HEK293 (cell line): ENCODE measurements around the gene KDM5C.
A peak's percentile ranks its signal among the peaks of the same experiment; 100 is the strongest.

Experiments used
- CTCF ChIA-PET: fragments of 350-600 bp; formaldehyde crosslinking; extraction: SDS; loops from one replicate; lab custom pipeline; 2021; ENCODE audit warnings: antibody characterized with exemption; lab: Yijun Ruan, JAX
- POLR2A ChIA-PET: fragments of 300-600 bp; formaldehyde crosslinking; extraction: SDS; loops from one replicate; lab custom pipeline; 2020; ENCODE audit warnings: antibody characterized with exemption, inconsistent platforms; lab: Yijun Ruan, JAX
- H3K27ac ChIP-seq: fragments of 200-500 bp; sonication (Bioruptor generic); 2 replicates; pipeline ENCODE4 v1.5.1; 2014; ENCODE audit warnings: low read depth, low read length, control low read depth, inconsistent platforms; ENCODE audit errors: extremely low read depth
- H3K36me3 ChIP-seq, 2 experiments: fragments of 200-500 bp in 1 of 2; sonication (Bioruptor generic) in 1 of 2; 1 replicate in 1 of 2; 2 replicates in 1 of 2; pipeline ENCODE4 v1.5.1; 2014 to 2017; ENCODE audit warnings: inconsistent platforms in 2 of 2, low read length in 2 of 2; ENCODE audit not compliant: control insufficient read depth in 2 of 2, insufficient read depth in 1 of 2
- H3K4me1 ChIP-seq: fragments of 200-500 bp; sonication (Bioruptor generic); 2 replicates; pipeline ENCODE4 v1.5.1; 2014; ENCODE audit warnings: mild to moderate bottlenecking, low read length, inconsistent platforms; ENCODE audit not compliant: control insufficient read depth, insufficient read depth
- H3K4me3 ChIP-seq: 2 replicates; pipeline ENCODE4 v1.5.1; 2011; ENCODE audit warnings: low read depth, mild to moderate bottlenecking, control low read depth, low read length, moderate library complexity
- H3K9me3 ChIP-seq: fragments of 200-500 bp; sonication (Bioruptor generic); 2 replicates; pipeline ENCODE4 v1.5.1; 2014; ENCODE audit warnings: low read depth, low read length, inconsistent platforms; ENCODE audit not compliant: control insufficient read depth, insufficient read depth
- IKZF3 ChIP-seq: fragments of 450-650 bp; IDR thresholded peaks from 2 replicates; pipeline ENCODE4 v1.5.0; 2018; ENCODE audit warnings: missing biosample characterization, mild to moderate bottlenecking, missing genetic modification characterization, moderate library complexity
- MZF1 ChIP-seq: fragments of 450-650 bp; formaldehyde crosslinking; IDR thresholded peaks from 2 replicates; pipeline ENCODE4 v1.5.1; 2017; ENCODE audit warnings: missing biosample characterization, missing genetic modification characterization, borderline replicate concordance
- SETDB1 ChIP-seq: IDR thresholded peaks from one replicate; pipeline ENCODE4 v1.6.1; 2017; ENCODE audit warnings: mild to moderate bottlenecking, low read length, moderate library complexity, mixed read lengths; ENCODE audit not compliant: insufficient read length
- TCF7L2 ChIP-seq: IDR thresholded peaks from 2 replicates; pipeline ENCODE4 v1.6.1; 2011; ENCODE audit warnings: low read depth, mild to moderate bottlenecking, inconsistent platforms, low read length, moderate library complexity, borderline replicate concordance
- TRIM28 ChIP-seq: IDR thresholded peaks from 2 replicates; pipeline ENCODE4 v1.6.1; 2011; ENCODE audit warnings: low read length, control low read depth, borderline replicate concordance
- WT1 ChIP-seq: fragments of 450-650 bp; formaldehyde crosslinking; IDR thresholded peaks from 2 replicates; pipeline ENCODE4 v1.5.1; 2016; ENCODE audit warnings: missing biosample characterization, missing genetic modification characterization
- ZNF133 ChIP-seq: fragments of 450-650 bp; formaldehyde crosslinking; IDR thresholded peaks from 2 replicates; pipeline ENCODE4 v1.5.1; 2016; ENCODE audit warnings: missing biosample characterization, missing genetic modification characterization
- ZNF416 ChIP-seq: fragments of 450-650 bp; formaldehyde crosslinking; IDR thresholded peaks from 2 replicates; pipeline ENCODE4 v1.5.1; 2016; ENCODE audit warnings: missing biosample characterization, missing genetic modification characterization
- ZNF623 ChIP-seq: fragments of 450-650 bp; formaldehyde crosslinking; IDR thresholded peaks from 2 replicates; pipeline ENCODE4 v1.5.1; 2016; ENCODE audit warnings: missing biosample characterization, missing genetic modification characterization
- TF ChIP-seq, protein P1 (sequence below): fragments of 450-650 bp; formaldehyde crosslinking; IDR thresholded peaks from 2 replicates; pipeline ENCODE4 v1.5.1; 2016; ENCODE audit warnings: missing biosample characterization, missing genetic modification characterization
- TF ChIP-seq, protein P2 (sequence below): fragments of 450-650 bp; formaldehyde crosslinking; IDR thresholded peaks from 2 replicates; pipeline ENCODE4 v1.5.1; 2017; ENCODE audit warnings: missing biosample characterization, missing genetic modification characterization
- TF ChIP-seq, protein P3 (sequence below): fragments of 450-650 bp; formaldehyde crosslinking; IDR thresholded peaks from 2 replicates; pipeline ENCODE4; 2016; ENCODE audit warnings: missing biosample characterization, missing genetic modification characterization
- TF ChIP-seq, protein P4 (sequence below): fragments of 450-650 bp; formaldehyde crosslinking; IDR thresholded peaks from 2 replicates; pipeline ENCODE4 v1.5.1; 2016; ENCODE audit warnings: missing biosample characterization, missing genetic modification characterization, borderline replicate concordance

The KDM5C gene

DNA sequence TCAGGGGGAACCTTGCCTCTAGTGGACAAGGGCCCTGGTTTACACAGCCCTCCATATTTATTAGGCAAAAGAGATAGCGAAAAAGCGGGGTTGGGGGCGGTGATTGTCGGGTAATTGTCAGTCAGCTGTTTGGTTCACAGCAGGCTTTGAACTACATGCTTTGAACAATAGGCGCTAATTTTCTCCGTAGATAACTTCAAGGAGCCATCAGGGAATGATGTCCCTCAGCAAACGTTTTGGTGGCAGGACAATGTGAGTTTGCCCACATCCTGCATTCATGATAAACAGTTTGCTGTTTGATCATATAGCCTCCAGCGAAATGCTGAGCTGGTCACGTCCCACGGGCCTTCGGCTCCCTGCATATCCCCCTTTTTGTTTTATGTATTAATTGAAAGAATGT, 65.8 kb downstream of the KDM5C start:
- H3K4me3 ChIP-seq = no peak overlapping the region
- ChIA-PET POLR2A (no interaction called here), CTCF (no interaction called here)
- peaks cover 2% of the 10 kb centered on the region; the same call in 1 of the 2 replicates for H3K9me3 ChIP-seq
- H3K36me3 ChIP-seq = no peaks in the 10 kb centered on the region
- H3K4me1 ChIP-seq = peaks cover 2% of the 10 kb centered on the region; the same call in 1 of the 2 replicates
- no peak for TF ChIP-seq ZNF133 (tag by site-specific recombination)
- peak; percentile 51; the same call in 1 of the 2 replicates for TF ChIP-seq TCF7L2
- no peak overlapping the region for H3K27ac ChIP-seq

DNA sequence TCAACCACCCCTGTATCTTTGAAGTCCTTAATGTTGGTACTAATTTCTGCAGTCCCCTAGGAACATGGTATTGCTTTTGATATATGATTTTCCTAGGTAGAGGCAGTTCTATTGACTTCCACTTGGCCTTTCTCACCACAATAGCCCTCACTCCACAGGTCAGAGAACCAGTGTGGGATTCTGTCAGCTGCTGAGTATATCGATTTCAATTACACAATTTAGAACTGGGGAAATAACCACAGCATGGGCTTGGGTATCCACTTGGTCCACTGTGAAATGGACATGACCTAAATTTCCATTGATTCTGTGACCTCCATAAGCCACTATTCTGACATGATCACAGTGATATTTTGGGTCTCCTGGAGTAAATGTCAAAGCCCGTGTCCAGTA, 68.8 kb downstream of the KDM5C start:
- H3K4me3 ChIP-seq = no peak overlapping the region
- peaks cover 2% of the 10 kb centered on the region; the same call in 1 of the 2 replicates for H3K4me1 ChIP-seq
- no peak overlapping the region for H3K27ac ChIP-seq
- peaks cover 2% of the 10 kb centered on the region; the same call in 1 of the 2 replicates for H3K9me3 ChIP-seq
- ChIA-PET POLR2A (no interaction called here), CTCF (interaction anchor here (0.6 kb wide), 1 partner anchor 149 kb away, joined by 4 read pairs; no protein-coding TSS in a partner anchor)
- H3K36me3 ChIP-seq = no peaks in the 10 kb centered on the region
- TF ChIP-seq, protein P1, sequence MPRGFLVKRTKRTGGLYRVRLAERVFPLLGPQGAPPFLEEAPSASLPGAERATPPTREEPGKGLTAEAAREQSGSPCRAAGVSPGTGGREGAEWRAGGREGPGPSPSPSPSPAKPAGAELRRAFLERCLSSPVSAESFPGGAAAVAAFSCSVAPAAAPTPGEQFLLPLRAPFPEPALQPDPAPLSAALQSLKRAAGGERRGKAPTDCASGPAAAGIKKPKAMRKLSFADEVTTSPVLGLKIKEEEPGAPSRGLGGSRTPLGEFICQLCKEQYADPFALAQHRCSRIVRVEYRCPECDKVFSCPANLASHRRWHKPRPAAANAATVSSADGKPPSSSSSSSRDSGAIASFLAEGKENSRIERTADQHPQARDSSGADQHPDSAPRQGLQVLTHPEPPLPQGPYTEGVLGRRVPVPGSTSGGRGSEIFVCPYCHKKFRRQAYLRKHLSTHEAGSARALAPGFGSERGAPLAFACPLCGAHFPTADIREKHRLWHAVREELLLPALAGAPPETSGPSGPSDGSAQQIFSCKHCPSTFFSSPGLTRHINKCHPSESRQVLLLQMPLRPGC (tag by site-specific recombination) = no peak
- TF ChIP-seq ZNF416 (tag by site-specific recombination) (no peak), ZNF623 (tag by site-specific recombination) (no peak), IKZF3 (tag by site-specific recombination) (no peak), WT1 (tag by site-specific recombination) (no peak)
- TF ChIP-seq, protein P2, sequence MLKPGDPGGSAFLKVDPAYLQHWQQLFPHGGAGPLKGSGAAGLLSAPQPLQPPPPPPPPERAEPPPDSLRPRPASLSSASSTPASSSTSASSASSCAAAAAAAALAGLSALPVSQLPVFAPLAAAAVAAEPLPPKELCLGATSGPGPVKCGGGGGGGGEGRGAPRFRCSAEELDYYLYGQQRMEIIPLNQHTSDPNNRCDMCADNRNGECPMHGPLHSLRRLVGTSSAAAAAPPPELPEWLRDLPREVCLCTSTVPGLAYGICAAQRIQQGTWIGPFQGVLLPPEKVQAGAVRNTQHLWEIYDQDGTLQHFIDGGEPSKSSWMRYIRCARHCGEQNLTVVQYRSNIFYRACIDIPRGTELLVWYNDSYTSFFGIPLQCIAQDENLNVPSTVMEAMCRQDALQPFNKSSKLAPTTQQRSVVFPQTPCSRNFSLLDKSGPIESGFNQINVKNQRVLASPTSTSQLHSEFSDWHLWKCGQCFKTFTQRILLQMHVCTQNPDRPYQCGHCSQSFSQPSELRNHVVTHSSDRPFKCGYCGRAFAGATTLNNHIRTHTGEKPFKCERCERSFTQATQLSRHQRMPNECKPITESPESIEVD (tag by site-specific recombination) = no peak
- TF ChIP-seq, protein P3, sequence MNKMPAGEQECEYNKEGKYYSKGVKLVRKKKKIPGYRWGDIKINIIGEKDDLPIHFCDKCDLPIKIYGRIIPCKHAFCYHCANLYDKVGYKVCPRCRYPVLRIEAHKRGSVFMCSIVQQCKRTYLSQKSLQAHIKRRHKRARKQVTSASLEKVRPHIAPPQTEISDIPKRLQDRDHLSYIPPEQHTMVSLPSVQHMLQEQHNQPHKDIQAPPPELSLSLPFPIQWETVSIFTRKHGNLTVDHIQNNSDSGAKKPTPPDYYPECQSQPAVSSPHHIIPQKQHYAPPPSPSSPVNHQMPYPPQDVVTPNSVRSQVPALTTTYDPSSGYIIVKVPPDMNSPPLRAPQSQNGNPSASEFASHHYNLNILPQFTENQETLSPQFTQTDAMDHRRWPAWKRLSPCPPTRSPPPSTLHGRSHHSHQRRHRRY (tag by site-specific recombination) = no peak

DNA sequence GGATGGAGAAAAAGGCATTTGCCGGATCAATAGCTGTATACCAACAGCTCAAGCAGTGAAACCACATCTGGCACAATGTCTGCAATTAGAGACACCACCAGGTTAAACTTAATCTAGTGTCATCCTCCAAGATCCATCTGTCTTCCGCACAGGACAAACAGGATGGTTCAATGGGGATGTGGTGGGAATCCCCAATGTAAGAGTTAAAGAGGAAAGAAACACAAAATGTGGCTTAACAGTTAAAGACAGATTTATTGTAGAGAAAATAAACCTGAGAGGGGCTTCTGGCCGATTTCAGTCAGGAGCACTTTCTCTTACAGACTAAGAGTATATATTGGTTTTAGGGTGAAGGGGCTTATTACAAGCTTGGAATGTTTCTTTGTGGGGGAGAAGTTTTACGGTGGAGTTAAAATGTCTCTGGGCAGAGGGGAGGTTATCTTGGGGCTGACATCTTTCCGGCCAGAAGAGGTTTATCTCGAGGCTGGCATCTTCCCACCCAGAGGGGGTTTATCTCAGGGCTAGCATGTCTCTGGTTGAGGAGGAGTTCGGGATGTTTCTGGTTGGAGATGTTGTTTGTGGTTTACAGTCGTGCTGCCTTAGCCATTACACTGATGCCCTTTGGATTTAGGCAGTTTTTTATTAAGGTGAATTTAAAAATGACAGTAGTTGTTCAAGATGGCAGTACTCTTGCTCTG, 69.3 kb downstream of the KDM5C start:
- H3K27ac ChIP-seq = no peak overlapping the region
- H3K4me3 ChIP-seq = no peak overlapping the region
- TF ChIP-seq MZF1 (peak; percentile 98), TRIM28 (peak; percentile 84), SETDB1 (peak; percentile 85)
- TF ChIP-seq, protein P4, sequence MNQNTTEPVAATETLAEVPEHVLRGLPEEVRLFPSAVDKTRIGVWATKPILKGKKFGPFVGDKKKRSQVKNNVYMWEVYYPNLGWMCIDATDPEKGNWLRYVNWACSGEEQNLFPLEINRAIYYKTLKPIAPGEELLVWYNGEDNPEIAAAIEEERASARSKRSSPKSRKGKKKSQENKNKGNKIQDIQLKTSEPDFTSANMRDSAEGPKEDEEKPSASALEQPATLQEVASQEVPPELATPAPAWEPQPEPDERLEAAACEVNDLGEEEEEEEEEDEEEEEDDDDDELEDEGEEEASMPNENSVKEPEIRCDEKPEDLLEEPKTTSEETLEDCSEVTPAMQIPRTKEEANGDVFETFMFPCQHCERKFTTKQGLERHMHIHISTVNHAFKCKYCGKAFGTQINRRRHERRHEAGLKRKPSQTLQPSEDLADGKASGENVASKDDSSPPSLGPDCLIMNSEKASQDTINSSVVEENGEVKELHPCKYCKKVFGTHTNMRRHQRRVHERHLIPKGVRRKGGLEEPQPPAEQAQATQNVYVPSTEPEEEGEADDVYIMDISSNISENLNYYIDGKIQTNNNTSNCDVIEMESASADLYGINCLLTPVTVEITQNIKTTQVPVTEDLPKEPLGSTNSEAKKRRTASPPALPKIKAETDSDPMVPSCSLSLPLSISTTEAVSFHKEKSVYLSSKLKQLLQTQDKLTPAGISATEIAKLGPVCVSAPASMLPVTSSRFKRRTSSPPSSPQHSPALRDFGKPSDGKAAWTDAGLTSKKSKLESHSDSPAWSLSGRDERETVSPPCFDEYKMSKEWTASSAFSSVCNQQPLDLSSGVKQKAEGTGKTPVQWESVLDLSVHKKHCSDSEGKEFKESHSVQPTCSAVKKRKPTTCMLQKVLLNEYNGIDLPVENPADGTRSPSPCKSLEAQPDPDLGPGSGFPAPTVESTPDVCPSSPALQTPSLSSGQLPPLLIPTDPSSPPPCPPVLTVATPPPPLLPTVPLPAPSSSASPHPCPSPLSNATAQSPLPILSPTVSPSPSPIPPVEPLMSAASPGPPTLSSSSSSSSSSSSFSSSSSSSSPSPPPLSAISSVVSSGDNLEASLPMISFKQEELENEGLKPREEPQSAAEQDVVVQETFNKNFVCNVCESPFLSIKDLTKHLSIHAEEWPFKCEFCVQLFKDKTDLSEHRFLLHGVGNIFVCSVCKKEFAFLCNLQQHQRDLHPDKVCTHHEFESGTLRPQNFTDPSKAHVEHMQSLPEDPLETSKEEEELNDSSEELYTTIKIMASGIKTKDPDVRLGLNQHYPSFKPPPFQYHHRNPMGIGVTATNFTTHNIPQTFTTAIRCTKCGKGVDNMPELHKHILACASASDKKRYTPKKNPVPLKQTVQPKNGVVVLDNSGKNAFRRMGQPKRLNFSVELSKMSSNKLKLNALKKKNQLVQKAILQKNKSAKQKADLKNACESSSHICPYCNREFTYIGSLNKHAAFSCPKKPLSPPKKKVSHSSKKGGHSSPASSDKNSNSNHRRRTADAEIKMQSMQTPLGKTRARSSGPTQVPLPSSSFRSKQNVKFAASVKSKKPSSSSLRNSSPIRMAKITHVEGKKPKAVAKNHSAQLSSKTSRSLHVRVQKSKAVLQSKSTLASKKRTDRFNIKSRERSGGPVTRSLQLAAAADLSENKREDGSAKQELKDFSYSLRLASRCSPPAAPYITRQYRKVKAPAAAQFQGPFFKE (tag by site-specific recombination) = no peak
- ChIA-PET CTCF (no interaction called here), POLR2A (no interaction called here)
- no peaks in the 10 kb centered on the region for H3K36me3 ChIP-seq
- H3K4me1 ChIP-seq = no peaks in the 10 kb centered on the region
- peaks cover 2% of the 10 kb centered on the region; the same call in 1 of the 2 replicates for H3K9me3 ChIP-seq
